GM18499 (cell line): Measurements from ENCODE around the gene ALPK3.
"Not testable (repeated sequence)": the region's sequence is repeated elsewhere in the genome, so short reads cannot be mapped to it uniquely, and the experiment has no call there.

ENCODE experiments used
- ATAC-seq: cut with Tn5 transposase; IDR thresholded peaks from one replicate; pipeline ENCODE4 v1.9.1; 2021; ENCODE audit warnings: moderate number of reproducible peaks; ENCODE audit not compliant: insufficient read depth, unreplicated experiment

ALPK3 gene

GRCh38 chr15:84871428-84871985, 54.4 kb downstream of the ALPK3 start:
- no peak for ATAC-seq

- ATAC-seq, result no peak
These were observed 55.1 kb downstream of the ALPK3 start for GRCh38 chr15:84872009-84872910.

GRCh38 chr15:84873997-84874396, 56.8 kb downstream of the ALPK3 start:
- ATAC-seq, result no peak

- no peak for ATAC-seq
These were observed 58.0 kb downstream of the ALPK3 start for GRCh38 chr15:84874981-84875699.

DNA sequence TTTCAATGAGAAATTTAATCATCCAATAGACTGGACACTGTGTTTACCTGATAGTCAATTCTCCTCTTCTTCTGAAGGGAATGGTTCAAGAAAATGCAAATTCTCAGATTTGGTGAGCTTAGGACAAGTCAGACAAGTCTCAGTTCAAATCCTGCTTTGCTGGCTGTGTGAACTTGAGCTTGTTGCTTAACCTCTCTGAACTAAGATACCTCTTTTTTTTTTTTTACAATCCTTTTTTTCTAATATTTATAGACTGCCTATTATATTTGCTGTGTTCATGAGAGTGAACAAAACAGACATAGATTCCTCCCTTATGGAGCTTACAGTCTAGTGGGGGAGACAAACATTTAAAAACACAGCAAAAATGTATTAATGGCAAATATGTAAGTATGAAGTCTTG, 59.1 kb downstream of the ALPK3 start:
- ATAC-seq, result no peak

DNA sequence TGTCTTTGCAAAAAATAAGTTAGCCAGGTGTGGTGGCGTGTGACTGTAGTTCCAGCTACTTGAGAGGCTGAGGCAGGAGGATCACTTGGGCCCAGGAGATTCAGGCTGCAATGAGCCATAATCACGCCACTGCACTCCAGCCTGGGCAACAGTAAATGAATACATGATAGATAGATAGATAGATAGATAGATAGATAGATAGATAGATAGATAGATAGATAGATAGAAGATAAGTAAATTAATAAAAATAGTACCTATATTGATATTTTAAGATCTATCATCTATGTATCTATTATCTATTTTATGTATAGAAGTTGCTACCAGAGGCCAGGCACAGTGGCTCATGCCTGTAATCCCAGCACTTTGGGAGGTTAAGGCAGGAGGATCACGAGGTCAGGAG, 60.5 kb downstream of the ALPK3 start:
- not testable (repeated sequence) for ATAC-seq

DNA sequence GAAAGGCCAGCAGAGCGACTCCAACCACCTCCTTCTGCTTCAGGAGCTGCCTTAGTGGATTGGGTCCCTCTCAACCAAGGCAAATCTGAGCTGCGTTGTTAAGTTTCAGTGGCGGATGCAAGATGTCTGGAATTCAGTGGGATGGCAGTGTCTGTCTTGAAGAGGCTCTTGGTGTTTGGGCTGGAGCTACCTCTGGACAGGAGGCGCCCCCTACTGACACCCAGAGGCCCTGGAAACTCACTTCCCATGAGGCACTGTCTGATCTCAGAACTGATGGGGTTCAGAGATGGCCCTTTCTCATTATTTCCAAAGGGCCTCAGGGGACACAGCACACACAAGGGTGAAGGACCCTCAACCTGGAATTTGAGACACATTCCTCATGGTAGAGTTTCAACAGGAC, 61.3 kb downstream of the ALPK3 start:
- no peak for ATAC-seq

DNA sequence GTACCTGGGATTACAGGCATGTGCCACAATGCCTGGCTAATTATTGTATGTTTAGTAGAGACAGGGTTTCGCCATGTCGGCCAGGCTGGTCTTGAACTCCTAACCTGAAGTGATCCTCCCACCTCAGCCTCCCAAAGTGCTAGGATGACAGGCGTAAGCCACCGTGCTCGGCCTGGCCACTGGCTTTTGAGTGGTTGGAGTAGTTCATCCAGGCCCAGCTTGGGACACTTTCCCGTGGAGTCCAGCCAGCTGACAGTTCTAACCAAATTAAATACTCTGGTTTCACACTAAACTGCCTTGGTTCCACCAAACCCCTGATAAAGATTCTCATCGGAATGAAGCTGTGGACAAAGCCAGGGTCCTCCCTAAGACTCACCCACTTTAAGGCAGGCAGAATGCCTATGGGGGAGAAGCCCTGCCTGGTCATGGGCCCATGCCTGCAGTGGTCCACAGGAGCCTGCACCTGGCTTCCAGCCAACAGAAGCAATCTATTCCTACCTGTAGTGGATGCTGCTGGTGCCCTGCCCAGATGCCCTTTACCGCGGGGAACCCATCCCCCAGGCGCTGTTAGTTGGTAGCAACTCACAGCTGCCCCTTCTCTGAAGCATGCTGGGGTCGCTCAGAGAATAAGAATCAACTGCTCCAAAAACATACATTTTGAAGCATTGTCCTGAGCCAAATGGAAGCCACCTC, 62.1 kb downstream of the ALPK3 start:
- ATAC-seq, result no peak

- no peak for ATAC-seq
These were observed 62.9 kb downstream of the ALPK3 start for GRCh38 chr15:84880007-84880406.

- no peak for ATAC-seq
These were observed 63.8 kb downstream of the ALPK3 start for GRCh38 chr15:84880822-84881519.

- ATAC-seq, result no peak
These were observed 64.3 kb downstream of the ALPK3 start for GRCh38 chr15:84881520-84881830.

DNA sequence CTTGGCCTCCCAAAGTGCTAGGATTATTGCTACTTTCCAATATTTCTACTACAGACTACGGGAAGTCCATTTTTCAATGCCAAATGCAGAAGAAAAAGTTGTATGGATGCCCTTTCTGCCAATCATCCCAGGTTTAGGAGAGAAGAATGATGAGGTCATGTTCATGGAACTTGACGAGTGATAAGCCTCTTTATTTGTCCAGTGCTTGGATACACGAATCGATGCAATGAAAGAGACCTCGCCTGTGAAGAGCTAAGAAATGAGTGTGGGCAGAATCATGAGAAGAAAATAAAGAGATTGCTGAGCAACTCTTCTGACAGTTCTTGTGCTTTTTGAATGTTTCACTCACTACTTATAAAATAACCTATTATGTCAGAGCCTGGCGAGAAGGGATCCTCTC, 66.3 kb downstream of the ALPK3 start:
- ATAC-seq, result no peak

DNA sequence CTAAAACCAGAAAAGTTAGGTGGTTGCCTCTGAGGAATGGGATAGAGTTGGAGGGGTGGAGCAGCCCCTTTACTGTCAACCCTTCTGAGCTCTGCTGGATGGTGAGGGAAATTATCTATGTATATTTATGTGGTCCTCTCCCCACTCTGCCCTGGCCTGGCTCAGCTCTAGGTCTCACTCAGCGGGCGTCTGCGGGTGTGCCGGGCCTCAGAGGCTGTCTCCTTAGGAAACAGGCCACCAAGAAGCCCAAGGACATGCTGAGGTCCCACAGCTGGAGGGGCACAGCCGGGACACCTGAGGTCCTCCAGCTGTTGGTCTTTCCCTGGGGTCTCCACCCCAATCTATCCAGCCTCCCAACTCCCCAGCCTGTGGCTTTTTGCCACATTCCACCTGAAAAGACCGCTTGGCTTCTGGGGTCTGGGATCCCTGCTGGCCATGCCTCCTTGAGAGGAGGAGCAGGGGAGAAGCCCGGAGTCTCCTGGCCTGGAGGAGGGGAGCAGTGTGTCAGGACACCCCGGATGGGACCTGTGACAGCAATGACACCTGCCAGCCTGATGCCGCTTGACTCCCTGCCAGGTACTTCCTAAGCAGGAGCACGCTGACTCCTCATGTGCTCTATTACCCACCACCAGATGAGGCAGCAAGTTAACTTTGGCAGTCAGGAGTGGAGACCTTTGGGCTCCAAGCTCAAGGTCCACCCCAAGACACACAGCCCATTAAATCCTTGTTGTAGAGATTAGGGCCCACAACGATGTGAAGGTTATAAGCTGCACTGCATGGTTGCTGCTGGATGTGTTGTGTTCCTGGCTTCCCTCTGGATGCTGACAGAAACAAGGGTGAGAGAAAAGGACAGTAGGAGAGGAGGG, 67.0 kb downstream of the ALPK3 start, which contains the start of gene SLC28A1:
SLC28A1 (plus strand) TSS at position 747 of the 866 bp plus-strand sequence. CDS start 3,099 bp downstream, outside the sequence.
- ATAC-seq, result no peak

DNA sequence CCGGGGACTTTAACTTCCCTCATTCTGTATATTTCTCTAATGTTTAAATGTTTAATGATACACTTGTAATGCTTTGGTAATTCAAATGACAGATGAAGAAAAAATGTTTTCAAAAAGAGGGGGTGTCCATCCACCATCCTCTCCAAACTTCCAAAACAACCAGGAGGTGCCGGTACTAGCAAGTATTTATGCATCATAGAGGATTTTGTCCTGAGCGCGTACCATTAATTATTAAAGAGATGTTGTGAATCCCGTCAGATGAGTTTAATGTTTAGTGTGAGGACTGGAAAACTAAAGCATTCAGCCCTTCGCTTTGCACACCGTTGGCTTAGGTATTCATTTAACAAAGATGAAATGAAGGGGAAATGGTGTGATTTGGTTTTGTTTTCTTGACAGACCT, 68.6 kb downstream of the ALPK3 start:
- ATAC-seq, result no peak

GRCh38 chr15:84886211-84886983, 69.2 kb downstream of the ALPK3 start:
- no peak for ATAC-seq

- ATAC-seq, result no peak
These were observed 69.8 kb downstream of the ALPK3 start for GRCh38 chr15:84886984-84887299.

DNA sequence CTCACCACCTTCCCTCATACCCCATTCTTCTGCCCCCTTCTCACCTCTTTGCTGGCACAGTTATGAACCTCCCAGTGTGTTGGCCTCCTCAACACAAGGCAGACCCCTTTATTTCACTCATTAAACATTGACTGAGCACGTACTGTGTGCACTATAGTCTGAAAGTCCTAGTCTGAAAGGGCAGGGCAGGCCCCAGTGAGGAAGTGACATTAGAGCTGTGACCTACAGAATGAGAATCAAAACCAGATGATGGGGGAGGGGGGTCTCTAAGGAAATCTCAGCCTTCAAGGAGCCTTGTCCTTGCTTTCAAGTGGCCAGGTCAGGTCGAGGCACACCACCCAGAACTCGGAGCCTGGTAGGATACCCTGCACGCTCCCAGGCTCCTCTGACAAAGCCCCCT, 70.8 kb downstream of the ALPK3 start:
- ATAC-seq, result no peak

GRCh38 chr15:84888639-84889038, 71.5 kb downstream of the ALPK3 start:
- ATAC-seq, result no peak
